Endometrium (tissue), 2 donors: Measurements from ENCODE around the gene AMPD2.

Experiments
- FAIRE-seq: peaks from 2 replicates; lab custom pipeline; 2012; peaks lifted over from hg19 to GRCh38; lab: Jason Lieb, UNC
- donor health status: control.
- donor health status: control.

Gene AMPD2

GRCh38 chr1:109617291-109617801 is 2.3 kb upstream of the AMPD2 start:
- no peak for FAIRE-seq

- no peak for FAIRE-seq
These were observed 719 bp upstream of the AMPD2 start for GRCh38 chr1:109618661-109619575.

GRCh38 chr1:109620401-109620791 is 759 bp downstream of the AMPD2 start:
- FAIRE-seq: no peak

GRCh38 chr1:109620841-109621286 is 1.2 kb downstream of the AMPD2 start:
- FAIRE-seq: no peak

GRCh38 chr1:109621379-109622136 is 1.9 kb downstream of the AMPD2 start:
- no peak for FAIRE-seq

GRCh38 chr1:109622137-109622892 is 2.7 kb downstream of the AMPD2 start:
- FAIRE-seq: no peak

- no peak for FAIRE-seq
These were observed 3.3 kb downstream of the AMPD2 start for GRCh38 chr1:109622895-109623294.

- FAIRE-seq: no peak
These were observed 4.0 kb downstream of the AMPD2 start for GRCh38 chr1:109623601-109624161.

GRCh38 chr1:109624201-109625010 is 4.8 kb downstream of the AMPD2 start:
- FAIRE-seq: no peak

- FAIRE-seq: no peak
These were observed 5.5 kb downstream of the AMPD2 start for GRCh38 chr1:109625176-109625575.

GRCh38 chr1:109625601-109626560 is 6.2 kb downstream of the AMPD2 start:
- no peak for FAIRE-seq

- FAIRE-seq: no peak
These were observed 7.2 kb downstream of the AMPD2 start for GRCh38 chr1:109626682-109627408.

- FAIRE-seq: no peak
These were observed 8.2 kb downstream of the AMPD2 start for GRCh38 chr1:109627692-109628399.

GRCh38 chr1:109628540-109629321 is 9.1 kb downstream of the AMPD2 start:
- FAIRE-seq: no peak

GRCh38 chr1:109629372-109630030 is 9.9 kb downstream of the AMPD2 start:
- no peak for FAIRE-seq

- FAIRE-seq: no peak
These were observed 10.7 kb downstream of the AMPD2 start for GRCh38 chr1:109630081-109630897.
